Measurements from ENCODE around the gene PCNX4. TPM values are rescaled to one million over a fixed set of nuclear protein-coding genes. Genes with fewer than 3 reads are reported as not detected.

The PCNX4 gene
- total RNA-seq = 32.4 and 59.2 TPM in 2 replicates

DNA sequence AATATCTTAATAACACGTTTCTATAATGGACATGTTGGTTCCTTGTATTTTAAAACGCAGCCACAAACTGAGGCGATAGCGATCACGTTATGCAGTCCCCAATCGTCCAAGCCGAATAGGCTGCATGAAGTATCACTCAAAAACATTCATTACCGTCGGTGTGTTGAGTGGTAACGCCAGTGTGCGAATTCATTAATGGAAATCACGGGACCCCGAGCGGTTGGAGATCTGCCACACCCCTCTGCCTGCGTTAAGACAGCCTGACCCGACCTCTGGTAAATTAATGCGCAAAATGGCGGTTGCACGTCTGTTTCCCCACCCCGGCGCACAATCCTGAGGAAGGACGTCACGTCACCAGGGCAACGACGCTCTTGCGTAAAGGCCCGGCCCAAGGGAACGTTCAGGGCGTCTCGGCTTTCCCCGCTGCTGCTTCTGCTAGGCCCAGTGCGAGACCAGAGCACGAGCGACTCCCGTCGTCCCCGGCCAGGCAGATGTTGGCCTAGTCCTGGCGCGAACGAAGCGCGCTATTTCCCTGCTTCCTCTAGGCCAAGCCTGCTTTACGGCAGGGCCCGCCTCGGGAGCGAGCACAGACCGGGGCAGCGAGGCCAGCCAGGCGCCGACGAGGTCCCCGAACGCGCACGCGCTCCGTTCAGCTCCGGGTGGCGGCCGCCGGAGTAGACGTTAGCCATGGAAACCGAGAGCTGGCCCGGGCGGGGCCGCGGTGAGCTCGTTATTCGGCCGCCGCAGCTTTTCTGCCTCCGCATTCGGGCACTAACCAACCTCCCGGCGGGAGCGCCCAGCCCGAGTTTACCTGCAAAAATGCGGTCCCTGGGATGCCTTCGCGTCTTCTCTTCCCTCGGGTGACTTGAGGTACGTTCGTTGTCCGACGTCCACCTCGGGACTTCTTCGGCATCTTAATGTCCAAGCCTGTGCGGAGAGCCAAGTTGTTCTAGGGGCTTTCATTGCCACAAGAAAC is at the start of gene PCNX4:
Gene PCNX4 (plus strand): TSS at position 374 of the 976 bp plus-strand sequence. CDS start 15,716 bp downstream, outside the sequence.

DNA sequence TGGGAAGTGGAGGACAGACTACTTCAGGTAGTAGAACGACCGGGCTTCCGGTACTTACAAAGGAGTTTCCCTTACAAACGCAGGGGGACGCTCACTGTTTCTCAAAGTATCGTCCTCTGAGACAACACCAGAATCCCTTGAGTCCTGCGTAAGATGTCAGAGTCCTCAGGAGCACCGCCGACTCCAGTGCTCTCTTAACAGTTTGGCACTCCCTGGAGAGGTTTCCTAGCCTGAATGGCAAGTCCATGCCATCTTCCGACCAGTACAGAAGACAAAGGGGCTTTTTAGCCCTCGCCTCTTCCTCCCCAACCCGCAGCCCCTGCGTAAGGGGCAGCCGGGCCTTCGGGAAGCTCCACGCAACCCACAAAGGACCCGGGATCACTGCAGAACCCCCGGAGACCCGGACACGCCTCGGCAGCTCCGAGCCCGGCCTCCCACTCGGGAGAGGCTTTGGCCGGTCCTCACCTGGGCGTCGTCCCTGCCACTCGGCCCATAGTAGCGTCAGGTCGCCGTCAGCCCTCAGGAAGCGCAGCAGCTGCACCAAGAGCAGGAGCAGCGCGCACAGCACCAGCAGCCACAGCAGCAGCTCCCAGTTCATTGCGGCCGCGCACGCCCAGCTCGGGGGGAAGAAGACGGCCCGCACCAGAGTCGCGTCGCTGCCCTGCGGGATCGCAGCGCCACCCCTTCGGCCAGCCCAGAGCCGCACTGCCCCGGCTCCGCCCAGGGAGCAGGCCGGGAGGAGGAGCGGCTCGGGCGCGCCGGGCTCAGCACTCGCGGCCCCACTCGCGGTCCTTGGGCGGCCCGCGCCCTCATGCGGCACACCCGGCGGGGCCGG is 73.2 kb downstream of the PCNX4 start, which contains the start of gene DHRS7:
Gene DHRS7 (minus strand): TSS at position 687 of the 835 bp plus-strand sequence. CDS start 89 bp downstream, at position 598.

Other genes starting within 250 kb of the PCNX4 start
- gene RTN1, start 221.1 kb upstream of the PCNX4 start, total RNA-seq = 0.13 and 0.49 TPM in 2 replicates
- not detected in 2 replicates for gene LRRC9, start 171.8 kb upstream of the PCNX4 start, total RNA-seq
- 32.3 and 73.4 TPM in 2 replicates for gene DHRS7, start 73.5 kb downstream of the PCNX4 start, total RNA-seq
- gene PPM1A, start 157.3 kb downstream of the PCNX4 start, total RNA-seq = 9.0 and 11.9 TPM in 2 replicates